HG02981 (cell line): Measurements from ENCODE around the gene TGFB2.

ENCODE experiments used
- ATAC-seq: cut with Tn5 transposase; IDR thresholded peaks from one replicate; pipeline ENCODE4 v1.9.1; 2021; ENCODE audit warnings: mild to moderate bottlenecking, moderate library complexity; ENCODE audit not compliant: unreplicated experiment

The TGFB2 gene

DNA sequence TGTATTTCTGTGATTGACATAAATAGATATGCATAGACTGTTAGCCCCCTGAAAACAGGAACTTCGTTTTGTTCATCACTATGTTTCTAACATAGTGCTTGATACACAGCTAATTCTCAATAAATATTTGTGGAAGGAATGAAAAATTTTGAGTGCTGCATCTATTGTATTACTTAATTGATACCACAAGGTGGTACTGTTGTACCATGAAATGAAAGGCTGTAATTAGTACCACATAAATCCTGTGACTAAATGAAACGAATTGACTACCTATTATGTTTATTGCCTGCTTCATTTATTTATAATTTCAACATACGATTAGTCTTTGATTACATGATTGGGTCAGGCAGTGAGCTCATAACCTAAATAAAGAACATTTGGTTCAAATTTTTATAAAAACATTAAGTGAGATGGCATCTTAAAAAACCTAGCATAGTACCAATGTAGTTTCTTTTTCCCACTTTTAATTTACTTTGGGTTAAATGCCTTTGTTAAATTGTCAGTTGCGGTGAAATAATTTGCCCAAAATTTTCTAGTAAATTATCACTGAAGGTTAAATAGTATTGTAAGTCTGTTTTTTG is 15.0 kb upstream of the TGFB2 start:
- peak; percentile 78 for ATAC-seq

DNA sequence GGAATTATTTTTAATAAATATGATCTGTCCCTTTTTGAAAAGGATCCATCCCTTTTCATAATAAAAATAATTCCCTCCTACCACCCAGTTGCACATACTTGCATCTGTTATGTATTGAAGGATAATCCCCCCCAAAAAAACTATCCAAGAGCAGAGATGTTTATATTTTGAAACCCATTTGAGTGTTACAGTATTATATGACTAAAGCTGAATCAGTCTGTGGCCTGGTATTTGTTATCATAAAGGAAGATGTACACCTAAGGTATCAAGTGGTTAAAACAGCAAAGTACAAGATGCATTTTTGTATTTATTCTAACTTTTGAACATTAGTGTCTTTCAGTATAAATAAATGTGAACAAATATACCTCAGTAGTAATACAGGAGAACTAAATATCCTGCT is 12.7 kb upstream of the TGFB2 start:
- no peak for ATAC-seq

DNA sequence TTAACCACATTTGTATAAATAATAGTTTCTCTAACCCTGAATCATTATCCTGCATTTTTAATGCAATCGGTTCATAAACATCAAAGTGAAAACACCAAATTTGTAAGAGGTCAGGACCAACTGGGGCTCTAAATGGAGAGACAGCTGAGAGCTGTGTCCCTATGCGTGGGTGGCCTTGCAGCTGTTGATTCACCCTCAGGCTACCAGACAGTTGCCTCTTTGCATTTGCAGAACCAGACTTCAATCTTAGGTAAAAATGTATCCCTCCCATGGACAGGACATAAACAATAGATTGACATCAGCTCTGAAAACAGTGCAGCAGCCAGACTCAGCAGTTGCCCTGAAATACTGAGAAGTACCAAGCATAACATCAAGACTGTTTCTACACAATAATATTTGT is 8.8 kb upstream of the TGFB2 start:
- ATAC-seq, result no peak

- ATAC-seq, result peak; percentile 63
Measured at GRCh38 chr1:218339267-218339831, 5.8 kb upstream of the TGFB2 start.

DNA sequence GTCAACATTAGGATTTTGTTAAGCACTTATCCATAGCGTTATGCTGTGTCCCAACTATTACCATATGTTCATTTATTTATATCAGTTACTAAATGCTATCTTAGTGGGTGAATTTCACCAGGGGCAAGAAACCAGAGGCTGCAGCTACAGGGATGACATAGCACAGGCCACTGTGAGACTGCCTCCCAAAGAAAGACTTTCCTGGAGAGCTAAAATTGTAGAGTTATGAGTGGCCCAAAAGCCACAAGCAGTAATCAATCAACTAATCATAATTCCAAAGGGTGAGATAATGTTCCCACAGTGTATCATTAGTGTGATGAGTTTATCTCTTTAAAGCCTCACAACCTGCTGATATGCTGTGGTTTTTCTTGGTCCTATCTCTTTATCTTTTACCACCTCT is 3.8 kb upstream of the TGFB2 start:
- no peak for ATAC-seq

- ATAC-seq, result no peak
Measured at GRCh38 chr1:218342091-218342490, 3.0 kb upstream of the TGFB2 start.

DNA sequence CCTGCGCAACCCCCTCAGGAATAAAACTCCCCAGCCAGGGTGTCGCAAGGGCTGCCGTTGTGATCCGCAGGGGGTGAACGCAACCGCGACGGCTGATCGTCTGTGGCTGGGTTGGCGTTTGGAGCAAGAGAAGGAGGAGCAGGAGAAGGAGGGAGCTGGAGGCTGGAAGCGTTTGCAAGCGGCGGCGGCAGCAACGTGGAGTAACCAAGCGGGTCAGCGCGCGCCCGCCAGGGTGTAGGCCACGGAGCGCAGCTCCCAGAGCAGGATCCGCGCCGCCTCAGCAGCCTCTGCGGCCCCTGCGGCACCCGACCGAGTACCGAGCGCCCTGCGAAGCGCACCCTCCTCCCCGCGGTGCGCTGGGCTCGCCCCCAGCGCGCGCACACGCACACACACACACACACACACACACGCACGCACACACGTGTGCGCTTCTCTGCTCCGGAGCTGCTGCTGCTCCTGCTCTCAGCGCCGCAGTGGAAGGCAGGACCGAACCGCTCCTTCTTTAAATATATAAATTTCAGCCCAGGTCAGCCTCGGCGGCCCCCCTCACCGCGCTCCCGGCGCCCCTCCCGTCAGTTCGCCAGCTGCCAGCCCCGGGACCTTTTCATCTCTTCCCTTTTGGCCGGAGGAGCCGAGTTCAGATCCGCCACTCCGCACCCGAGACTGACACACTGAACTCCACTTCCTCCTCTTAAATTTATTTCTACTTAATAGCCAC is 696 bp downstream of the TGFB2 start:
- ATAC-seq, result peak; percentile 62

DNA sequence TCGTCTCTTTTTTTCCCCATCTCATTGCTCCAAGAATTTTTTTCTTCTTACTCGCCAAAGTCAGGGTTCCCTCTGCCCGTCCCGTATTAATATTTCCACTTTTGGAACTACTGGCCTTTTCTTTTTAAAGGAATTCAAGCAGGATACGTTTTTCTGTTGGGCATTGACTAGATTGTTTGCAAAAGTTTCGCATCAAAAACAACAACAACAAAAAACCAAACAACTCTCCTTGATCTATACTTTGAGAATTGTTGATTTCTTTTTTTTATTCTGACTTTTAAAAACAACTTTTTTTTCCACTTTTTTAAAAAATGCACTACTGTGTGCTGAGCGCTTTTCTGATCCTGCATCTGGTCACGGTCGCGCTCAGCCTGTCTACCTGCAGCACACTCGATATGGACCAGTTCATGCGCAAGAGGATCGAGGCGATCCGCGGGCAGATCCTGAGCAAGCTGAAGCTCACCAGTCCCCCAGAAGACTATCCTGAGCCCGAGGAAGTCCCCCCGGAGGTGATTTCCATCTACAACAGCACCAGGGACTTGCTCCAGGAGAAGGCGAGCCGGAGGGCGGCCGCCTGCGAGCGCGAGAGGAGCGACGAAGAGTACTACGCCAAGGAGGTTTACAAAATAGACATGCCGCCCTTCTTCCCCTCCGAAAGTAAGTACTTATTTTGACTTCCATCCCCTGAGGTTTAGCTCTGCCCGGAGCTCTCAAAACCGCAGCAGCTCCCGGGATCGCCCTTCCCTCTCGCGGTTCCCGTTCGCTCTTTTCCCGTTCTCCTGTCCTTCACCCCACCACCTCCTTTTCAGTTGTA is 1.5 kb downstream of the TGFB2 start:
- ATAC-seq, result no peak

DNA sequence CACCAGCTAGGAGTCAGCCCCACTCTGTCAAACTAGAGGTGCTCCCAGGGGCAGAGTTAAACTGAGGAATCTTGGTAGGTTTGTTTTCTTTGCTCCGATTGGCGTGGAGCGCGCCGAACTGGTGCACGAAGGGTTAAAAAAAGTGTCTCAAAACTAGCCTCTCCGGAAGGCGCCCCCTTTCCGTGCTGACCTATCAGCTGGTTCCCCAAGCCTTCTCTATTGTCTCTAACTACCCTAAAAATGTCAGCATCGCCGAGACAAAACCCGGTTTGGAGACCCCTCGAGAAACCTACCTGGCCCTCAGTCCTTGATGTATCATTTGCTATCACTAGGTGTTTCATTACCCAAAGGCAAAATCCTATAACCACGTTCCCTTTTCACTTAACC is 2.2 kb downstream of the TGFB2 start:
- ATAC-seq, result no peak

DNA sequence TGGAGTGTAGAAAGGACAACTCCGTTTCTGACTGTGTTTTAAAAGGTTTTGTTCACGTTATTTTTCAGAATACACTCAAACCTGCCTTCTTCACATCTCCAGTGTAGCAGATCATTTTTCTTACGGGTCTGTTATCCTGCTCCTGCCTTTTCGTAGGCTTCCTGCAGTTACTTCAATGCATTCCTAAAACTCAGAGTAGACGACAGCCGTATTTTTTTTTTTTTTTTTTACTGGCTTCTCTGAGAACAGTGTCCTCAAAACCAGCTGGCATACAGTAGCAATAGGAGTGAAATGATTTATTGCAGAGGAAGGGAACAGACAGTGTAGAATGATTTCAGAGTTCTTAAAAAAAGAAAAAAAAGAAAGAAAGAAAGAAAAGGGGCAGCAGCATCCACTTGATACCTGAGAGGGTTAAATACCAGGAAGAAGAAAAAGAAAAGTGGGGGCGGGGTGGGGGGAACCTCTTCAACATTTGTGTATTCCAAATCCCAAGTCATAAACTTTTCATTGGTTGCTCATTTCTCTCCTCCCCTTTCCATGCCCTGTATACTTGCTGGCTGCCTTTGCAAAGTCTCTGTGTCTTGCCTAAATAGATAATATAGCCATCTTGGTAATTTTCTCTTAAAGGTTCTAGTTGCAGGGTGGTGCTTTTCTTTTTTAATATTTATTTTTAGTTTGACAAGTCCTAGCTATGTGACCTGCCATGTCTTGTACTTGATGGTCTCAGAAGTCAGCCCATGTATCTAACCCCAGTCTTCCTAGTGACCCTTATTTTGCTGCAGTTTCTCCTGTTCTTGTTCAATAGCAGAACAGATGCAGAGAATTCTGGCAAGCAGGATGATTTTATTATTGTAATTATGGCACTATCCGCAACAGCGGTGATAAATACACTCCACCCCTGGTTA is 2.8 kb downstream of the TGFB2 start:
- no peak for ATAC-seq

- no peak for ATAC-seq
Measured at GRCh38 chr1:218348628-218349071, 3.5 kb downstream of the TGFB2 start.

GRCh38 chr1:218349348-218350034 is 4.4 kb downstream of the TGFB2 start:
- no peak for ATAC-seq

DNA sequence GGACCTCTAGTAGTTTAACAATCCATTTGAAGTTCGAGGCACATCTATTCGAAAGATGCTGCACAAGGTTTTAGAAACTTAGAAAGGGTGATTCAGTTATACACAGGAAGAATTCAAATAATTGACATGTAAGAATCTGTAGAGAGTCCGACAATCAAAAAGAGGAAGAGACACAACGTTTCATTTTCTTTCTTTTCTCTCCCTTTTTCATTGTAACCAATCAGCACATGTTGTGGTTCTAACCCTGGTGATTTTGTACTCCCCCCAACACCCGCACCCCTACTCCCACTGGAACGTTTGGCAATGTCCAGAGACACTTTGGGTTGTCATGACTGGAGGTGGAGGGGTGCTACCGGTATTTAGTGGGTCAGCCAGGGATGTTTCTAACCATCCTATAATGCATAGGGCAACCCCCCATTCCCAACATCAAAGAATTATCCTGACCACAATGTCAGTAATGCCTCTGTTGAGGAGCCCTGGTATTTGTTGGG is 4.9 kb downstream of the TGFB2 start:
- no peak for ATAC-seq

DNA sequence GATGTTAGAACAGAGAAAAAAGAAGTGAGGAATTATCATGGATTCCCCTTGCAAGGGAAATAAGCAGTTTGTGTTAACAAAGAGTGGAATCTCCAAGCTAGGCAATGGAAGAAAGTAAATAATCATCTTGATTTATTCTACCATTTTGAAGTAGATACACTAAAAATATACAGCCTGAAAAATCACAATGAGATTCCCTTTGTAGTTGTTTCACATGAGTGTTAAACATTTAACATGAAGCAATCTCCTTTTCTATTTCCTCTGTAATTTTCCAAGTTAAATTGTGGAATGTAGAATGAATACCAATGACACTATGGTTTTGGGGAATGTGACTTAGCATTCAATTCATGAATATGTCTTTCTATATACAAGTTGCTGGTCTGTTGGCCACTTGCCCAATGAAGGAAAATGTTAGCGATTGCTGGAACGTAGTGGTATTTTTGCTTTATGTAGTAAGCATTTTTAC is 5.7 kb downstream of the TGFB2 start:
- no peak for ATAC-seq

DNA sequence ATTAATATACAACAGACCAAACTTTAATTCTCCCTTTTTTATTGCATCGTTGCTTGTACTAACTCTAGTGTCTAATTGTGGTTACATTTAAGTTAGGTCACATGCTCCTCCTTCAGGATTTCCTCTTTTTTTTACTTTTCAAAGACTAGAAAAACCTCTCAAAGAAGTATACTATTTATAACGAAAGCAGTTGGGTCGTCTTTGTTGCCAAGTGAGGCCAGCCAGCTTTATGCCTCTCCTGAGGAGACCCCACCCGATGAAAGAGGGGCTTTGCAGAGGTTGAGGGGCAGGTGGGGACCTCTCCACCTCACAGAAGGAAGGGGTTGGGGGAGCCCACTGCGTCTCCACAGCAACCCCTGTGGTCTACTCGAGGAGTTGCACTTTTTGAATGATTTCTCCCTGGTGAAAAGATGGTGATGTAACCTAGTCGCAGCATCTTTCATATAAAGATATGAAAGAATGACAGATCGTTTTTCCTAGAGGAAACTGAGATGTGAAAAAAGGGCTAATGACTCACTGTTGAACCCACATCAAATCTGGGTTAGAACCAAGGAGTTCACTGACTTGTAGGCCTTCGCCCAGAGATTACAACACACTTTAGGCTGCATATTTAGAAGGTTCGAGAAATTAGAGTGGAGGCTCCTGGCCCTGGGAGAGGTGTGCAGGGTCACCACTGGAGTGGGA is 6.4 kb downstream of the TGFB2 start:
- ATAC-seq, result peak; percentile 77

DNA sequence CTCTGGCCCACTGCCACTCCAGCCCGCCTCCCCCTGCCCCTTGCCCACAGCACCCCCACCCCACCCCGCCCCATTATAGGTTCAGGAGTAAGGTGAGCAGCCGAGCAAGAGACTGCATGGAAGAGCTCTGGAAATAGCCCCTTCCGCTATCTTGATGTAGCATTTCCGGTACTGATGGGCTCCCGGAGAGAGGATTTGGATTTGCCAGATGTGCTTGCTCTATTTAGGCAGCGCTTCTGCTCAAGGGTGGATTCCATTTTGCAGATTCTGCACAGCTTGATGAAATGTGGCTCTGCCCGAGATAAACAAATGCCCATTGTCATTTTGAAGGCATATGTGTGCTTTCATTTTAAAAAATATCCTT is 6.9 kb downstream of the TGFB2 start:
- ATAC-seq, result no peak

- no peak for ATAC-seq
Measured at GRCh38 chr1:218353656-218354055, 8.5 kb downstream of the TGFB2 start.

DNA sequence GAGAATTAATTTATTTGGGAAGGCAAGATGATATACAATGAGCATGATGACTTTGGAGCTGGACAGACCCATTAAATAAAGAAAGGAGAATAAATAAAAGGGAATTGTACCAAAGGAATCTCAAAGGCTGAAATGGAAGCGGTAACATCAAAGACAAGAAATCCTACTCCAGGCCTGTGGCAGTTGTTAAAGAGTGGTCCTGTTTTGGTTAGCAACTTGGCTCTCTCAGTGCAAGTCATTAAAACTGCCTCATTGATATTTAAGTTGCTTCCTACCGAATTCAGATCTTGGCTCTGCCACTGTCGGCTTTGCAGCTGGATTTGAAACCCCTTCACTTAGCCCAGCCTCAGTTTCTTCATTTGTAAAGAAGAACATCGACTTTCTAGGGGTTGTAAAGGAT is 10.1 kb downstream of the TGFB2 start:
- ATAC-seq, result no peak

DNA sequence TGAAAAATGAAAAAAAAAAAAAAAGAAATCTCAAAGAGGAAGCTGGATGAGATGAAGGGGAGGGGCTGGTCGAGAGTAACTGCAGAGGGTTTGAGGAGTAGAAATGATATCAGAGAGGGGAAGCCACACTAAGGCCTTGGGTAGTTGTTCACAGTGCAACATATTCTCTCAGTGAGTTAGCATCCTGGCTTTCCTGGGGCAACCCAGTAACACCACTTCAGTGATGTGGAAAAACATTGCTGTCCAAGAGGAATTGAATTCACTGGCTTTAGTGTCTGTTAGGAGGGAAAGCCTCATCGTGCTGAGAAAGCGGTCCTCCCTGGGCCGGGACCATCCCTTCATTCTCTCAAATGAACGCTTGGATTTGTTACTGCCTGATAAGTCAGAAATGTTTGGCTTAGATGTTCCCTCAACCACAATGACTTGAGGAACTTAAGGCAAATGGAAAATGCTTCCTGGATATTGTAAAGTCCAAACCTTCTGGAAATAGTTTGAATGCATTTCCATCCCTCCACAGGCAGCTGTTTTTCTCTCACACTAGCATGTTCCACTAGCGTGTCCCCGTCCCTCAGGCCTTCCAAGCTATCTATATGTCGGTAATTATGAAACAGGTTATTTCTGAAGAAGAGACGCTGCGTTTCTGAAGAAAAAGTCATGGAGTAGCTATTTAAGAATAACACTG is 12.2 kb downstream of the TGFB2 start:
- ATAC-seq, result no peak
